Measurements from ENCODE around the gene B4GAT1.

GRCh38 chr11:66309475-66309874 lies 38.0 kb downstream of the B4GAT1 start:
- TF ChIP-seq CTCF (IDR thresholded peaks at IDR 0.05) (no peak), POLR2A (IDR thresholded peaks at IDR 0.05) (no peak)

All from testis (tissue), 2 donors.